NT2/D1 (cell line): Measurements from ENCODE around the gene TUBGCP6.

Experiments used
- YY1 ChIP-seq: IDR thresholded peaks from 2 replicates; pipeline ENCODE4 v1.6.1; 2011; ENCODE audit not compliant: insufficient read length, insufficient read depth
- ZNF274 ChIP-seq: IDR thresholded peaks from 2 replicates; pipeline ENCODE4 v1.6.1; 2011; ENCODE audit warnings: mild to moderate bottlenecking, low read depth, low read length

GRCh38 chr22:50271519-50271970 is 26.7 kb upstream of the TUBGCP6 start:
- TF ChIP-seq YY1 (no peak), ZNF274 (no peak)
